Fibroblast of skin of left quadriceps (primary cell): ENCODE results near the gene CLCNKA.
"Not testable (repeated sequence)": the region's sequence is repeated elsewhere in the genome, so short reads cannot be mapped to it uniquely, and the experiment has no call there.

Experiments
- DNase-seq, 2 experiments: peaks; one replicate each; pipeline ENCODE4 v3.0.0-alpha.2; 2013; ENCODE audit warnings: low read depth in 2 of 2

Gene CLCNKA

GRCh38 chr1:16017461-16018303 is 4.2 kb upstream of the CLCNKA start, which contains the start of gene HSPB7:
Gene HSPB7 (minus strand): TSS chr1:16018043. CDS start chr1:16017963, 80 bp downstream.
- DNase-seq = peak; percentile 36 to 45

GRCh38 chr1:16018308-16018707 is 3.5 kb upstream of the CLCNKA start:
- no peak for DNase-seq

GRCh38 chr1:16018749-16019643 is 2.8 kb upstream of the CLCNKA start:
- DNase-seq = no peak

- DNase-seq = no peak
These were observed 2.1 kb upstream of the CLCNKA start for GRCh38 chr1:16019644-16020277.

- no peak for DNase-seq
These were observed 1.5 kb upstream of the CLCNKA start for GRCh38 chr1:16020325-16020724.

- DNase-seq = not testable (repeated sequence)
These were observed 958 bp upstream of the CLCNKA start for GRCh38 chr1:16020878-16021277.

- DNase-seq = no peak
These were observed 557 bp downstream of the CLCNKA start for GRCh38 chr1:16022393-16022792.

- DNase-seq = no peak
These were observed 1.3 kb downstream of the CLCNKA start for GRCh38 chr1:16023050-16023653.

- not testable (repeated sequence) for DNase-seq
These were observed 4.5 kb downstream of the CLCNKA start for GRCh38 chr1:16026302-16026701.

- DNase-seq = no peak
These were observed 5.1 kb downstream of the CLCNKA start for GRCh38 chr1:16026723-16027484.

GRCh38 chr1:16028237-16029002 is 6.6 kb downstream of the CLCNKA start:
- no peak for DNase-seq

GRCh38 chr1:16029003-16029268 is 7.1 kb downstream of the CLCNKA start:
- not testable (repeated sequence) for DNase-seq

GRCh38 chr1:16029288-16029687 is 7.5 kb downstream of the CLCNKA start:
- DNase-seq = no peak

- no peak for DNase-seq
These were observed 9.7 kb downstream of the CLCNKA start for GRCh38 chr1:16031551-16031950.

- peak; percentile 58 to 64 for DNase-seq
These were observed 10.7 kb downstream of the CLCNKA start for GRCh38 chr1:16032388-16033102.

- DNase-seq = not testable (repeated sequence)
These were observed 11.3 kb downstream of the CLCNKA start for GRCh38 chr1:16033103-16033632.

- not testable (repeated sequence) for DNase-seq
These were observed 14.6 kb downstream of the CLCNKA start for GRCh38 chr1:16036461-16036860.

- DNase-seq = no peak
These were observed 16.7 kb downstream of the CLCNKA start for GRCh38 chr1:16038620-16038912.

GRCh38 chr1:16039871-16040270 is 18.0 kb downstream of the CLCNKA start:
- DNase-seq = not testable (repeated sequence)

GRCh38 chr1:16041200-16041599 is 19.4 kb downstream of the CLCNKA start:
- DNase-seq = no peak
